ENCODE results near the gene ARIH1. TPM values are rescaled to one million over a fixed set of nuclear protein-coding genes. Genes with fewer than 3 reads are reported as not detected.

ARIH1 gene
- total and polyA plus RNA-seq, 8 donors, result 136 to 225 (median 191) TPM

DNA sequence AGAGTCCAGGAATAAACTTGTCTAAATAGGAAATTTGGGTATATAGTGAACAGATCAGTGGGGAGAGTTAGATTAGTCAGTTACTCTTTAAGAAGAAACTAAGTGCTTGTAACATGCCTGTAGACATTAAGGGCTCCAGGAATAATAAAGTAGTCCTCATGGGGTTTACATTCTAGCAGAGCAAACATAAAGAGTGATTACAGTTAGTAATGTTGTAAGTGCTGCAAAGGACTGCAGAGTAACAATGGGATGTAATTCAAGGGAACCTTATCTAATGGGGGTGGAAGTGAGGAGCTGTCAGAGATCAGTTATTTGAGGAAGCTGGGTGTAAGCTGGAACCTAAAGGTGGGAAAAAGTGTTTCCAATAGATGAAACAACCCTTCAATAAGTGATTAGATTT lies 67.5 kb downstream of the ARIH1 start:
- Histone ChIP-seq H3K27me3 (no peaks in the 10 kb centered on the region), H3K27ac (no peak overlapping the region), H3K4me1 (no peaks in the 10 kb centered on the region), H3K4me3 (no peak overlapping the region), H3K36me3 (peaks cover 0 to 20% of the 10 kb centered on the region in 2 donors), H3K9me3 (peaks cover 0 to 10% of the 10 kb centered on the region in 2 donors)
- no peak for ATAC-seq
- intact Hi-C loops (cut with DNase I), result no loop called here
- no peak for DNase-seq
- TF ChIP-seq, protein P1, sequence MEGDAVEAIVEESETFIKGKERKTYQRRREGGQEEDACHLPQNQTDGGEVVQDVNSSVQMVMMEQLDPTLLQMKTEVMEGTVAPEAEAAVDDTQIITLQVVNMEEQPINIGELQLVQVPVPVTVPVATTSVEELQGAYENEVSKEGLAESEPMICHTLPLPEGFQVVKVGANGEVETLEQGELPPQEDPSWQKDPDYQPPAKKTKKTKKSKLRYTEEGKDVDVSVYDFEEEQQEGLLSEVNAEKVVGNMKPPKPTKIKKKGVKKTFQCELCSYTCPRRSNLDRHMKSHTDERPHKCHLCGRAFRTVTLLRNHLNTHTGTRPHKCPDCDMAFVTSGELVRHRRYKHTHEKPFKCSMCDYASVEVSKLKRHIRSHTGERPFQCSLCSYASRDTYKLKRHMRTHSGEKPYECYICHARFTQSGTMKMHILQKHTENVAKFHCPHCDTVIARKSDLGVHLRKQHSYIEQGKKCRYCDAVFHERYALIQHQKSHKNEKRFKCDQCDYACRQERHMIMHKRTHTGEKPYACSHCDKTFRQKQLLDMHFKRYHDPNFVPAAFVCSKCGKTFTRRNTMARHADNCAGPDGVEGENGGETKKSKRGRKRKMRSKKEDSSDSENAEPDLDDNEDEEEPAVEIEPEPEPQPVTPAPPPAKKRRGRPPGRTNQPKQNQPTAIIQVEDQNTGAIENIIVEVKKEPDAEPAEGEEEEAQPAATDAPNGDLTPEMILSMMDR (IDR thresholded peaks at IDR 0.05), result no peak

DNA sequence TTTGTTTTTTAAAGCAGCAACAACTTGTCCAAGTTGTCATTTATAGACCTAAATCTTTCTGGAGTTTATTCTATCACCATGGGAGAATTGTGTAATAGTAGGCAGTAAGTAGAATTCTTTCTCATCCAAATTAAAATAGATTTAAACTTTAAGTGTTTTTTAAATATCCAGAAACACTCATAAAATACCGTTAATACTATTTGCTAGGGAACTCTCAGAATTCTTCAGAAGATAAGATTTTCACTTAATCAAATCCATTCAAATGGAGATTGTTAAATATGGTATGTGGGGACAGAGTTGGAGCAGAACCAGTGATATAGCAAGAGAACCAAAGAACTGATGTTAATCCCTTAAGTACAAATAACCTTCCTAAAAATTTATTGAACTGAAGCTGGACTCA lies 71.0 kb downstream of the ARIH1 start:
- TF ChIP-seq, protein P1 (IDR thresholded peaks at IDR 0.05), result no peak
- Histone ChIP-seq H3K9me3 (peaks cover 0 to 10% of the 10 kb centered on the region in 2 donors), H3K27ac (no peak overlapping the region), H3K27me3 (no peaks in the 10 kb centered on the region), H3K36me3 (peaks cover 0 to 29% of the 10 kb centered on the region in 2 donors), H3K4me3 (no peak overlapping the region), H3K4me1 (no peaks in the 10 kb centered on the region)
- ATAC-seq, result no peak
- peak in 2 of 4 donors; percentile 29 to 46 for DNase-seq
- intact Hi-C loops (cut with DNase I), result no loop called here

DNA sequence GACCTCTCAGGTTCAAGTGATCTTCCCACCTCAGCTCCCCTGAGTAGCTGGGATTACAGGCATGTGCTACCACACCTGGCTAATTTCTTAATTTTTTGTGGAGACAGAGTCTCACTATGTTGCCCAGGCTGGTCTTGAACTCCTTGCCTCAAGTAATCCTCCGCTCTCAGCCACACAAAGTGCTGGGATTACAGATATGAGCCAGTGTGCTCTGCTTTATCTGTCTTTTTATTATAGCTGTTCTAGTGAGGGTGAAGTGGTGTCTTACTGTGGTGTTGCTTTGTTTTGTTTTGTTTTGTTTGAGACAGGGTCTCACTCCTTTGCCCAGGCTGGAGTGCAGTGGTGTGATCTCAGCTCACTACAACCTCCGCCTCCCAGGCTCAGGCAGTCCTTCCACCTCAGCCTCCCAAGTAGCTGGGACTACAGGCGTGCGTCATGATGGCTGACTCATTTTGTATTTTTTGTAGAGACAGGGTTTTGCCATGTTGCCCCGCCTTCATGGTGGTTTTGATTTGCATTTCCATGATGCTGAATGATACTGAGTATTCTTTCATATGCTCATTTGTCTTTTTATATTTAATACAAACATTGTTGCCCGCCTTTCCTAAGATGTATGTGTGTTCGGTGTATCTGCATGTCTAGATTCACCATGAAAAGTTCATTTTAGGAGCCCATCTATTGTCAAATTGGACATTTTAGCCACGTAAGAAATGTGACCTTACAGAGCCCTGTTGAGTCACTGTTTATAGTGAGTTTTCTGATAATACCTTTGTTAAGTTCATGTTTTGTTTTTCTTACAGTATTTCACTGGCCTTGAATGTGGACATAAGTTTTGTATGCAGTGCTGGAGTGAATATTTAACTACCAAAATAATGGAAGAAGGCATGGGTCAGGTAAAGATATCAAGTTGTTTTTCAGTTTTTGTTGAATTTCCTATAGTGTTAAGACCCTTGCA lies 80.6 kb downstream of the ARIH1 start:
- Histone ChIP-seq H3K27me3 (no peaks in the 10 kb centered on the region), H3K4me3 (no peak overlapping the region), H3K36me3 (peaks cover 0 to 45% of the 10 kb centered on the region in 2 donors), H3K4me1 (peaks cover 0 to 4% of the 10 kb centered on the region in 2 donors), H3K27ac (no peak overlapping the region), H3K9me3 (no peaks in the 10 kb centered on the region)
- ATAC-seq (no peak), DNase-seq (no peak)
- TF ChIP-seq, protein P1 (IDR thresholded peaks at IDR 0.05), result no peak
- intact Hi-C loops (cut with DNase I), result no loop called here

DNA sequence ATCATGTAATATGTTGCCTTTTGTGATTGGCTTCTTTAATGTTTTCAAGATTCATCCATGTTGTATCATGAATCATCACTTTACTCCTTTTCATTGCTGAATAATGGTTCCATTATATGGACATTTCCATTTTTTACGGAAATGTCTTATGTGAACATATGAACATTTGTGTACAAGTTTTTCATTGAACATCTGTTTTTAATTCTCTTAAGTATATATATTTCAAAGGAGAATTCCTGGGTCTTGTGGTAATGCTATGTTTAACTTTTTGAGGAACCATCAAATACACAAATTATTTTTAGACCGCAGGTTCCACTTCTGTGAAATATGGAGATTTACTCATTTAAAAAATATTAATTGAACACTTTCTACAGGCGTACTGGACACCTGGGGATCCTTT lies 85.7 kb downstream of the ARIH1 start:
- H3K27ac ChIP-seq, result no peak overlapping the region
- DNase-seq (no peak), ATAC-seq (no peak)
- no peaks in the 10 kb centered on the region for H3K9me3 ChIP-seq
- TF ChIP-seq, protein P1 (IDR thresholded peaks at IDR 0.05), result no peak
- peaks cover 0 to 32% of the 10 kb centered on the region in 2 donors for H3K4me1 ChIP-seq
- no peaks in the 10 kb centered on the region for H3K27me3 ChIP-seq
- intact Hi-C loops (cut with DNase I), result no loop called here
- H3K4me3 ChIP-seq, result no peak overlapping the region
- H3K36me3 ChIP-seq, result peaks cover 0 to 64% of the 10 kb centered on the region in 2 donors

DNA sequence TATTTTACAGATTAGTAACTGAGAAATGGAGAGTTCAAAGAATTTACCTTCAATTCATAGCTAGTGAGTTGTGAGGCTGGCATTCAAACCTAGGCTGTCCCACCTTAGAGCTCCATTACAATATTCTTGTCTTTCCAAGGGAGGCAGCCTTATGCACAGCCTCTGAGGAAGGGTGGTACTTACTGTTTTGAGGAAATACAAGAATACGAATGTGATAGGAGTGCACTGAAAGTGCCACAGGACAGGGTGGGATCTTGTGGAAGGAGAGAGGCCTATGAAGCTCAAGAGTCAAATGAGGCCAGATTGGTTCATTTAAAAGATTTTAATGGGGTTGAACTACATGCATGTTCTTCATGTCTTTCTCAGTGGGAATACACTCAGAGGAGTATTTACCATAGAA lies 86.3 kb downstream of the ARIH1 start:
- intact Hi-C loops (cut with DNase I), result no loop called here
- H3K27me3 ChIP-seq, result no peaks in the 10 kb centered on the region
- H3K27ac ChIP-seq, result no peak overlapping the region
- H3K9me3 ChIP-seq, result no peaks in the 10 kb centered on the region
- ATAC-seq, result no peak
- no peak for DNase-seq
- H3K36me3 ChIP-seq, result peaks cover 0 to 63% of the 10 kb centered on the region in 2 donors
- no peak overlapping the region for H3K4me3 ChIP-seq
- H3K4me1 ChIP-seq, result peaks cover 0 to 32% of the 10 kb centered on the region in 2 donors
- TF ChIP-seq, protein P1 (IDR thresholded peaks at IDR 0.05), result no peak

Data from left lung (tissue), 10 donors.